RWPE1 (cell line): ENCODE data around the gene NAALADL1.
"Not testable (repeated sequence)": the region's sequence is repeated elsewhere in the genome, so short reads cannot be mapped to it uniquely, and the experiment has no call there.

Source experiments
- CTCF ChIA-PET: fragments of 350-600 bp; sonication (Branson Sonifier 250); formaldehyde crosslinking; extraction: SDS; loops from one replicate; lab custom pipeline; 2021; lab: Yijun Ruan, JAX
- POLR2A ChIA-PET: fragments of 400-600 bp; formaldehyde crosslinking; extraction: SDS; loops from one replicate; lab custom pipeline; 2020; ENCODE audit warnings: antibody characterized with exemption; ENCODE audit not compliant: low non-redundant PET; lab: Yijun Ruan, JAX
- DNase-seq: peaks from one replicate; pipeline ENCODE4 v3.0.0; 2012; ENCODE audit warnings: low spot score
- H3K27ac ChIP-seq: fragments of 450-650 bp; 2 replicates; pipeline ENCODE4 v1.5.1; 2017
- TF ChIP-seq, protein P1 (sequence below): fragments of 450-650 bp; conservative IDR thresholded peaks from 2 replicates; pipeline ENCODE4 v1.5.1; 2017; ENCODE audit warnings: low read depth, mild to moderate bottlenecking

The NAALADL1 gene

DNA sequence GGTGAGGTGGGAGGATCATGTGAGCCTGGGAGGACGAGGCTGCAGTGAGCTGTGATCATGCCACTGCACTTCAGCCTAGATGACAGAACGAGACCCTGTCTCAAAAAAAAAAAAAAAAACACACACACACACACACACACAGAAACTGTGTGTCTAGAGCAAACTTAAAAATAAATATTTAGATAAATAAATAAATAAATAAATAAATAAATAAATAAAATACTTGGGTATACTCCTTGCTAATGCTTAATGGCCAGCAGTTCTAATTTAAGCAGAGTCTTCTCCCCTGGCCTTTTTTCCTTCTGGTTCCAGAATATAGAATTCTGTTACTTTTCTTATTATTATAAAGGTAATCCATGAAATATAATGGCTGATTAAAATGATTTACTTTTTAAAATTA is 49.5 kb downstream of the NAALADL1 start:
- CTCF ChIA-PET, result interaction anchor here (0.6 kb wide), 2 partner anchors 521 to 950 kb away, joined by 3 read pairs; no protein-coding TSS in a partner anchor
- DNase-seq, result no peak
- POLR2A ChIA-PET, result no interaction called here
- TF ChIP-seq, protein P1, sequence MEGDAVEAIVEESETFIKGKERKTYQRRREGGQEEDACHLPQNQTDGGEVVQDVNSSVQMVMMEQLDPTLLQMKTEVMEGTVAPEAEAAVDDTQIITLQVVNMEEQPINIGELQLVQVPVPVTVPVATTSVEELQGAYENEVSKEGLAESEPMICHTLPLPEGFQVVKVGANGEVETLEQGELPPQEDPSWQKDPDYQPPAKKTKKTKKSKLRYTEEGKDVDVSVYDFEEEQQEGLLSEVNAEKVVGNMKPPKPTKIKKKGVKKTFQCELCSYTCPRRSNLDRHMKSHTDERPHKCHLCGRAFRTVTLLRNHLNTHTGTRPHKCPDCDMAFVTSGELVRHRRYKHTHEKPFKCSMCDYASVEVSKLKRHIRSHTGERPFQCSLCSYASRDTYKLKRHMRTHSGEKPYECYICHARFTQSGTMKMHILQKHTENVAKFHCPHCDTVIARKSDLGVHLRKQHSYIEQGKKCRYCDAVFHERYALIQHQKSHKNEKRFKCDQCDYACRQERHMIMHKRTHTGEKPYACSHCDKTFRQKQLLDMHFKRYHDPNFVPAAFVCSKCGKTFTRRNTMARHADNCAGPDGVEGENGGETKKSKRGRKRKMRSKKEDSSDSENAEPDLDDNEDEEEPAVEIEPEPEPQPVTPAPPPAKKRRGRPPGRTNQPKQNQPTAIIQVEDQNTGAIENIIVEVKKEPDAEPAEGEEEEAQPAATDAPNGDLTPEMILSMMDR, result no peak
- peak overlapping the region; percentile 99 for H3K27ac ChIP-seq

DNA sequence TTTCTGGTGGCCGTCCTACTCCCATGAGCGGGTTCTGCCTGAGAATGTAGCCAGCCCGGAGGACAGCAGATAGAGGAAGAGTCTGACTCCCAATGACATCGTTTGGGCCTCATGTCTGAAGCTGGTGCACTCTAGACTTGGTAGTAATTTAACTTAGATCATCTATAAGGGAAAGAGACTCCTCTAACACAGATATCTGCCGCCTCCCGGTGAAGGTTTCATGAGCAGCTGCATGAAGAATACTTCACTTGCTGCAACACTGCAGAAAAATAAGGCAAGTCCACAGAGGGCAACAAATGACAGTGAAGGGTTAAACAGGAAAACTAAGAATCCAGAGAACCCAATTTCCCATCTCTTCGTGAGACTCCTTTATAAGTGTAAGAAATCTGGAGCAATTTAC is 50.3 kb downstream of the NAALADL1 start:
- peak overlapping the region; percentile 99 for H3K27ac ChIP-seq
- DNase-seq, result no peak
- TF ChIP-seq, protein P1, result no peak
- POLR2A ChIA-PET, result no interaction called here
- CTCF ChIA-PET, result interaction anchor here (0.6 to 2.1 kb wide), 2 partner anchors 11 to 667 kb away, joined by 3 to 5 read pairs; partner anchors contain the start of gene BATF2

GRCh38 chr11:65003968-65004367 is 54.4 kb downstream of the NAALADL1 start:
- CTCF ChIA-PET, POLR2A ChIA-PET, DNase-seq: not testable (repeated sequence)
- H3K27ac ChIP-seq, result peak overlapping the region; percentile 99

DNA sequence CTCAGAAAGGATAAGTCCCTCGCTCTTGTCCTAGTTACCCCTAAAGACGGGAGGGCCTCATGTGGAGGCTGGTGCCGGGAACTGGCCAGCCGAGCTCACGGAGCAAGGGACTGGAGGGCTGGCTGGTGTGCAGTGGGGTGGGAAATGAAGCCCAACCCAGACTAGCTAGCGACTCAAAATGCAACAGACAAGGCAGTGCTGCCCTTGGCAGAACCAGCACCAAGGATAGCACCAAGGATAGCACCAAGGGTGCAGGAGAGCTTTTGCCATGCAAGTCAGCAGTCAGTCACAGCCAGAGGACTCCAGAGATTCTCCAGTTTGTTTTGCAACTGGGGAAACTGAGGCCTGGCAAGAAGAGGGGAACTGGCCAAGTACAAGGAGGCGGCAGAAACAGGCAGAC is 55.1 kb downstream of the NAALADL1 start:
- TF ChIP-seq, protein P1, result no peak
- POLR2A ChIA-PET, result no interaction called here
- no peak for DNase-seq
- CTCF ChIA-PET, result interaction anchor here (0.9 kb wide), 1 partner anchor 11 kb away, joined by 3 read pairs; the partner anchor contains the start of gene ARL2
- H3K27ac ChIP-seq, result peak overlapping the region; percentile 99

DNA sequence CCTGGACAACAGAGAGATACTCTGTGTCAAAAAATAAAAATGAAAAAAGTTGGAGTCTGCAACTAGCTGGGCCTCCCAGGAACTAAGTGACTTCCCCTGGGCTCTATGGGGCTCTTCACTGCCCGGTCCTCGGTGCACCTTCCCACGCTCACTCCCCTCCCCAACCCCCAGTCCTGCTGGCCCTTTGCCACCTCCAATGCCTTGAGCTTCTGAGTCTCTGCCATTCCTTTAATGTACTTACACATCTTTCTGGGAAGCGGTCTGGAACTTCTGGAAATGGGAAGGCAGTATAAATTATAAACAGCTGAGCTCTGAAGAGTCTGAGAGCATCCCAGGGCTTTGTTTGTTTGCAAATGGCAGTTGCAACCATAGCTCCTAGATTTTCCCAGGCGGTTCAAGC is 55.6 kb downstream of the NAALADL1 start:
- CTCF ChIA-PET, result interaction anchor here (0.9 kb wide), 1 partner anchor 11 kb away, joined by 3 read pairs; the partner anchor contains the start of gene ARL2
- TF ChIP-seq, protein P1, result no peak
- H3K27ac ChIP-seq, result peak overlapping the region; percentile 3; the same call in 1 of the 2 replicates
- POLR2A ChIA-PET, result no interaction called here
- DNase-seq, result no peak

DNA sequence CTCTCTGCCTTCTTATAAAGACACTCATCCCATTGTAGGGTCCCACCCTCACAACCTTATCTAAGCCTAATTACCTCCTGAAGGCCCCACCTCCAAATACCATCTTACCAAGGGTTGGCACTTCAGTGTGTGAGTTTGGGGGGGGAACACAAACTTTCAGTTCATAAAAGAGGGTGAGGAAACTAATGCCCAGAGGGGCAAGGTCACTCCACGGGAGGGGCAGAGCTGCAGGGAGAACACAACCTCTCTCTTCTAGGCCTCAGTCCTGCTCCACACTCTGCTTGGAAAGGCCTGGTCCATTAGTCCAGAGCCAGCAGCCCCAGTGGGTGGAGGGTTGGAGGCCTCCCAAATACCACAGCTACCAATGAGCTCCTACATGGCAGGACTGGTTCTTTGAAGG is 58.9 kb downstream of the NAALADL1 start:
- ChIA-PET CTCF (interaction anchor here (0.6 to 1.0 kb wide), 2 partner anchors 15 to 657 kb away, joined by 3 read pairs; partner anchors contain the start of gene ARL2), POLR2A (no interaction called here)
- DNase-seq, result no peak

More for the DNA sequence above, 58.9 kb downstream of the NAALADL1 start:
- H3K27ac ChIP-seq, result peak overlapping the region; percentile 30
- TF ChIP-seq, protein P1, result no peak
